LNCaP clone FGC (cell line): ENCODE measurements around the gene TMEM131.
"Not testable (repeated sequence)": the region's sequence is repeated elsewhere in the genome, so short reads cannot be mapped to it uniquely, and the experiment has no call there.

Experiments used
- DNase-seq: peaks from one replicate; pipeline ENCODE4 v3.0.0-alpha.2; 2011; ENCODE audit warnings: low read depth
- H3K4me3 ChIP-seq: 2 replicates; pipeline ENCODE4 v1.5.1; 2011; ENCODE audit warnings: mild to moderate bottlenecking, low read depth, low read length, control low read depth
- CTCF ChIP-seq: IDR thresholded peaks from 2 replicates; pipeline ENCODE4 v1.5.1; 2012; ENCODE audit warnings: mild to moderate bottlenecking; ENCODE audit not compliant: control insufficient read depth, insufficient read depth; ENCODE audit errors: extremely low read depth

The TMEM131 gene

GRCh38 chr2:97905294-97905693 is 90.5 kb downstream of the TMEM131 start:
- TF ChIP-seq CTCF: no peak
- DNase-seq: no peak
- no peak overlapping the region for H3K4me3 ChIP-seq

- no peak for TF ChIP-seq CTCF
- no peak for DNase-seq
- no peak overlapping the region for H3K4me3 ChIP-seq
Observed at GRCh38 chr2:97901862-97902261, 93.9 kb downstream of the TMEM131 start.

- no peak for DNase-seq
- no peak for TF ChIP-seq CTCF
- H3K4me3 ChIP-seq: no peak overlapping the region
Observed at GRCh38 chr2:97900806-97901205, 94.9 kb downstream of the TMEM131 start.

- DNase-seq, H3K4me3 ChIP-seq: not testable (repeated sequence)
Observed at GRCh38 chr2:97893042-97893441, 102.7 kb downstream of the TMEM131 start.

- no peak overlapping the region for H3K4me3 ChIP-seq
- no peak for TF ChIP-seq CTCF
- no peak for DNase-seq
Observed at GRCh38 chr2:97891611-97892010, 104.1 kb downstream of the TMEM131 start.

GRCh38 chr2:97889156-97889555 is 106.6 kb downstream of the TMEM131 start:
- no peak overlapping the region for H3K4me3 ChIP-seq
- no peak for TF ChIP-seq CTCF
- no peak for DNase-seq

- DNase-seq: no peak
- no peak for TF ChIP-seq CTCF
- no peak overlapping the region for H3K4me3 ChIP-seq
Observed at GRCh38 chr2:97885841-97886240, 109.9 kb downstream of the TMEM131 start.

- DNase-seq: no peak
- H3K4me3 ChIP-seq: no peak overlapping the region
- no peak for TF ChIP-seq CTCF
Observed at GRCh38 chr2:97880334-97880733, 115.4 kb downstream of the TMEM131 start.
